ENCODE data around the gene ZNF688.

The ZNF688 gene

GRCh38 chr16:30585022-30585399, 13.5 kb upstream of the ZNF688 start:
- peak; percentile 55 for DNase-seq (ENCODE audit: low read depth)
- TF ChIP-seq, protein P1, sequence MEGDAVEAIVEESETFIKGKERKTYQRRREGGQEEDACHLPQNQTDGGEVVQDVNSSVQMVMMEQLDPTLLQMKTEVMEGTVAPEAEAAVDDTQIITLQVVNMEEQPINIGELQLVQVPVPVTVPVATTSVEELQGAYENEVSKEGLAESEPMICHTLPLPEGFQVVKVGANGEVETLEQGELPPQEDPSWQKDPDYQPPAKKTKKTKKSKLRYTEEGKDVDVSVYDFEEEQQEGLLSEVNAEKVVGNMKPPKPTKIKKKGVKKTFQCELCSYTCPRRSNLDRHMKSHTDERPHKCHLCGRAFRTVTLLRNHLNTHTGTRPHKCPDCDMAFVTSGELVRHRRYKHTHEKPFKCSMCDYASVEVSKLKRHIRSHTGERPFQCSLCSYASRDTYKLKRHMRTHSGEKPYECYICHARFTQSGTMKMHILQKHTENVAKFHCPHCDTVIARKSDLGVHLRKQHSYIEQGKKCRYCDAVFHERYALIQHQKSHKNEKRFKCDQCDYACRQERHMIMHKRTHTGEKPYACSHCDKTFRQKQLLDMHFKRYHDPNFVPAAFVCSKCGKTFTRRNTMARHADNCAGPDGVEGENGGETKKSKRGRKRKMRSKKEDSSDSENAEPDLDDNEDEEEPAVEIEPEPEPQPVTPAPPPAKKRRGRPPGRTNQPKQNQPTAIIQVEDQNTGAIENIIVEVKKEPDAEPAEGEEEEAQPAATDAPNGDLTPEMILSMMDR (IDR thresholded peaks at IDR 0.05; ENCODE audit: insufficient read depth, low read depth, low read length, missing control alignments), result no peak
- H3K4me3 ChIP-seq (ENCODE audit: low read depth, low read length), result peak overlapping the region; percentile 60

DNA sequence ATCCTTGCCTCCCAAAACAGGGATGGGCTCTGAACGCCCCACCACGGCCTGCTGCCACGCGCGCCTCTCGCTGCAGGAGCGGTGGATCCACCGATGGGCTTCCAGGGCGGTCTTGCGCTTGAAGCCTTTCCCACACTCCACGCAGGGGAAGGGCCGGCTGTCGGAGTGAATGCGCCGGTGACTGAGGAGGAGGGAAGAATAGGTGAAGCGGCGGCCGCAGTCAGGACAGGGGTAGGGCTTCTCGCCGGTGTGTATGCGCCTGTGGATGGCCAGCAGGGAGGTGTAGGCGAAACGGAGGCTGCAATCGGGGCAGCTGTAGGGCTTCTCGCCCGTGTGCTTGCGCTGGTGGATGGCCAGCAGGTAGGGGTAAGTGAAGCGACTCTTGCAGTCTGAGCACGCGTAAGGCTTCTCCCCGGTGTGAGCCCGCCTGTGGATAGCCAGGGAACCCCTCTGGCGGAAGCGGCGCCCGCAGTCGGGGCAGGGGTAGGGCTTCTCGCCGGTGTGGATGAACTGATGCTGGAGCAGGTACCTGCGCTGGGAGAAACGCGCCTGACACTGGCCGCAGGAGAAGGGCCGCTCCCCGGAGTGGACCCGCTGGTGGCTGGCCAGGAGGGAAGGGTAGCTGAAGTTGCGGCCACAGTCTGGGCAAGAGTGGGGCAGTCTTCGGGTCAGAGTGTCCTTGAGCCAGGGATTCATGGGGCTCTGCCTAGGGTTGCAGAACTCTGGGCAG, 11.3 kb upstream of the ZNF688 start:
- no peak overlapping the region for H3K4me3 ChIP-seq (ENCODE audit: low read depth, low read length)
- TF ChIP-seq, protein P1 (IDR thresholded peaks at IDR 0.05; ENCODE audit: insufficient read depth, low read depth, low read length, missing control alignments), result no peak
- DNase-seq (ENCODE audit: low read depth), result no peak

GRCh38 chr16:30581457-30581856, 9.9 kb upstream of the ZNF688 start:
- DNase-seq (ENCODE audit: low read depth), result no peak
- TF ChIP-seq, protein P1 (IDR thresholded peaks at IDR 0.05; ENCODE audit: insufficient read depth, low read depth, low read length, missing control alignments), result no peak
- H3K4me3 ChIP-seq (ENCODE audit: low read depth, low read length), result no peak overlapping the region

DNA sequence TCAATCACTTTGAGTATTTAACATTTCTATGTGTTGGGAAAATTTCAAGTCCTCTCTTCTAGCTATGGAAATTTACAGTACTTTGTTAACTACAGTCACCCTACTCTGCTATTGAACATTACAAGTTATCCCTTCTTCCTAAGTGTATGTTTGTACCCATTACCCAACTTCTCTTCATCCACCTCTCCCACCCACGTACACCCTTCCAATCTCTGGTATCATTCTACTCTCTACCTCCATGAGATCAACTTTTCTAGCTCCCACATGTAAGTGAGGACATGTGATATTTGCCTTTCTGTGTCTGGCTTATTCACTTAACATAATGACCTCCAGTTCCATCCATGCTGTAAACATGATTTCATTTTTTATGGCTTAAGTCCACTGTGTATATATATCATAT, 3.2 kb upstream of the ZNF688 start:
- no peak overlapping the region for H3K4me3 ChIP-seq (ENCODE audit: low read depth, low read length)
- TF ChIP-seq, protein P1 (IDR thresholded peaks at IDR 0.05; ENCODE audit: insufficient read depth, low read depth, low read length, missing control alignments), result no peak
- DNase-seq (ENCODE audit: low read depth), result no peak

GRCh38 chr16:30570636-30571444, 674 bp downstream of the ZNF688 start:
- TF ChIP-seq, protein P1 (IDR thresholded peaks at IDR 0.05; ENCODE audit: insufficient read depth, low read depth, low read length, missing control alignments), result no peak
- H3K4me3 ChIP-seq (ENCODE audit: low read depth, low read length), result peak overlapping the region; percentile 75
- DNase-seq (ENCODE audit: low read depth), result no peak

- TF ChIP-seq, protein P1 (IDR thresholded peaks at IDR 0.05; ENCODE audit: insufficient read depth, low read depth, low read length, missing control alignments), result no peak
- H3K4me3 ChIP-seq (ENCODE audit: low read depth, low read length), result no peak overlapping the region
- DNase-seq (ENCODE audit: low read depth), result no peak
Measured at GRCh38 chr16:30569746-30570635, 1.5 kb downstream of the ZNF688 start.
